GM19467 (cell line): Measurements from ENCODE around the gene ACOT7.
"Not testable (repeated sequence)": the region's sequence is repeated elsewhere in the genome, so short reads cannot be mapped to it uniquely, and the experiment has no call there.

Experiments
- ATAC-seq: cut with Tn5 transposase; IDR thresholded peaks from one replicate; pipeline ENCODE4 v1.9.1; 2021; ENCODE audit warnings: mild to moderate bottlenecking, moderate library complexity; ENCODE audit not compliant: unreplicated experiment

Gene ACOT7

DNA sequence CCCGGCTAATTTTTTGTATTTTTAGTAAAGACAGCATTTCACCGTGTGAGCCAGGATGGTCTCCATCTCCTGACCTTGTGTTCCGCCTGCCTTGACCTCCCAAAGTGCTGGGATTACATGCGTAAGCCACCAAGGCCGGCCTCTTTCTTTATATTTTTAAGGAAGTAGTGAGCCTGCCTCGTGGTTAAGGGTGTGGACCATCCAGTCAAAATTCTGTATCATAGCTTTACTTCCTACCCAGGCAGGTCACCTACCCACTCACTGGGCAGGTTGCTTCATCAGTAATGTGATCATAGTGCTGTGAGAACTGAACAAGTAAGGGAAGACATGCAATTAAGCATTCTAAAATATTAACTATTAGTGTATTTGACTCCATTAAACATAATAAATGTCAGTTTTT lies 8.1 kb upstream of the ACOT7 start:
- ATAC-seq: no peak

DNA sequence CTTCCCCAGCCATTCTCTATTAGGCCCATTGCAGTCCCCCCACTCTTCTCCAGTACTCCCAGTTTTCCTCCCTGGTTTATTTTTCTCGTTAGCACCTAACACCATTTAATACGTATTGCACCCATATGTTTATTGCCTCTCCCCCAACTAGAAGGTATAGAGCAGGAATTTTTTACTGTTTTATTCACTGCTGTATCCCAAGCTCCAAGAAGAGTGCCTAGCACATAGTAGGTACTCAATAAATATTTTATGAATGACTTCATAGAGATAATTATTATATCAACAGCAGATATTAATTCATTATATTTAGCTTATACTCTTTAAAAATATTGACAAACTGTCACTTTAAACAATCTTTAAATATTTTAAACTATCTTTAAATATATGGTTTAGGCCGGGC lies 5.7 kb upstream of the ACOT7 start:
- no peak for ATAC-seq

DNA sequence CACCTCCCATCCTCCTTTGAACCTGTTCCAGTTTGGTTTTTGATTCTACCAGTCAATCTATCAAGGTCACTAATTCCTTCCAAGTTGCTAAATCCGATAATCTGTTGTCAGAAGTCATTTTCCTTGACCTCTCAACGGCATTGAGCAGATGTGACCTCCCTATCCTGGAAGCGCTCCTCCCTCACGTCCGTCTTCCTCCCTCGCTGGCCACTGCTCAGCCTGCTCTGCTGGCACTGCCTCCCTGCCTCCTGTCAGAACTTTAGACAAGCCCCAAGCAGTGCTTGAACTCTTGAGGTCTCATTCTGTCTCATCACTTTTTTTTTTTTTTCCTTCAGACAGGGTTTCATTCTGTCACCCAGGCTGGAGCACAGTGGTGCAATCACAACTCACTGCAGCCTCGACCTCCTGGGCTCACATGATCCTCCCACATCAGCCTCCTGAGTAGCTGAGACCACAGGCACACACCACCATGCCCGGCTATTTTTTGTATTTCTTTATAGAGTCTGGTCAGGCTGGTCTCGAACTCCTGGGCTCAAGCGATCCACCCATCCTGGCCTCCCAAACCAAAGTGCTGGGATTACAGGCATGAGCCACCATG lies 4.4 kb upstream of the ACOT7 start:
- no peak for ATAC-seq

GRCh38 chr1:6396998-6397397 lies 3.4 kb upstream of the ACOT7 start:
- ATAC-seq: no peak

GRCh38 chr1:6395781-6396244 lies 2.2 kb upstream of the ACOT7 start:
- ATAC-seq: not testable (repeated sequence)

- not testable (repeated sequence) for ATAC-seq
Measured at GRCh38 chr1:6395130-6395529, 1.6 kb upstream of the ACOT7 start.

DNA sequence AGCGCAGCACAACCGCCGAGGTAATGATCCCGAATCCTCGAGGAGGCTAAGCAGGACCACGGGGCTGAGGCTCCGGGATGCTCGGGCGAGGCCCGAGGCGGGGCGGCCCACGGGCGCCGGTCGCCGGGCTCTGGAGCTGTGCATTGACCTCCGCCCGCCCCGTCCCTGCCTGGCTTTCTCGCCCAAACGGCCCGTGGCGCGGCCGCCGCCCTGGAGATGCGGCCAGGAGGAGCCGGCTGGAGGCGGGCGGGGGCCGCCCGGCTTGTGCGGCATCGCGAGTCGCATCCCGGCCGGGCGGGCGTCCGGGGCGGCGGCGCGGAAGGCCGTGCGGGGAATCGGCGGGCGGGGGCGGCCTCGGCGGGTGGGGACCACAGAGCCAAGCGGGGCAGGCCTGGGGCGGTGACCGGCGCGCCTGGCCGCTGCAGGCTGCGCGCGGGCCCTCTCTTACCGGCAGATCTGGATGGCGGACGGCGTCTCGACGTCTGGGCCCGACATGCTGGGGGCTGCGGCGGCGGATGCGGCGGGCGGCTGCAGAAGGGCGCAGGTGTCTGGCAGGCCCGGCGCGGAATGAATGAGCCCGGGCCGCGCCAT lies 663 bp downstream of the ACOT7 start:
- peak; percentile 8 for ATAC-seq

DNA sequence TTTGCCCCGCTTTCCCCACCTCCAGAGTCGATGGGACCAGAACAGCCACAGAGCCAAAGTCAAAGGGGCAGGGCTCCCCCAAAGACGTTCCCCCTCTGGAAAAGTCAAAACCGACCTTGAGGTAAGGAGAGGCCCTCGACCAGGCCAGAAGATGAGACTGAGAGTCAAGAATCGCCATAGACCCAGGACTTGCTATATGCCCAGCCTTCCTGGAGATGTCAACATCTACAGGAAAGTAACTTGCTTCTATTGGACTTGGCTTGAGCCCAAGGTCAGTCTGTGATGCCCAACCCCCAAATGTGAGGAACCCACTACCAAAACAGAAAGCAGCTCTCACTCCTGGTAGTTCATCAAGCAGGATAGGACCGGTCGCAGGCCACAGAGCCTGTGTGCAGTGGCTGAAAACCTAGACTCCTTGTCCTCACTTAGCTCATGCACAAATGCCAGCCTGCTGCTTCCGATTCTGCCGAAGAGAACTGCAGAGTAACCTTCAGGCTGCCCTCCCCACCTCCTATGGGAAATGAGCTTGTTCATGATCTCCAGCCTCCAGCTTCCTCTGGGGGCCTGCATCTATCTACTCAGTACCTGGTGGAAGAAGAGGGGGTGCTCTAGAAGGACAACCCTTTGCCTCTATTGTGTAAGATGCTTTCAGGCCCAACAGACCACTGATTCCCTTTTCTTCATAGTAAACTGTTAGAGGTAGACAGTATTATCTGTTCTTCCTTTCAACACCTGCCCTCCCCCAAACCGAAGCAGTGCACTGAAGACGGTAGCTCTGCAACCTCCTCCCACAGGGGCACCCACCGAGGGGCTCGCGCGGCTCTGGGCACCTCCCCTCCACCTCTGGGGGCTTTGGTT lies 1.4 kb downstream of the ACOT7 start:
- ATAC-seq: no peak

DNA sequence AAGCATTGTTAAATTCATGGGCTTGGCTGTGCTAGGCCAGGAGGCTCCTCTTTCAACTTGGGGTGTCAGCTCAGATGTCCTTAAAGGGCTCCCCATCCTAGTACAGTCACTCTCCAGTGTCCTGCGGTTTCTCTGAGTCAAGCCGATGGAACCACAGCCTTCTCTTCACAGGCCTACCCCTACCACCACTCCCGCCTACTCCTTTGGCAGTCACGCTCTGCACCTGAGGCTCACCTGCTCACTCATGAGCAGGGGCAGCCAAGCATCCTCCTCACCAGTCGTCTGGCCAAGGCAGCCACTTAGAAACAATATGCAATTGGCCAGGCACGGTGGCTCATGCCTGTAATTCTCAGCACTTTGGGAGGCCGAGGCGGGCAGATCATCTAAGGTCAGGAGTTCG lies 3.6 kb downstream of the ACOT7 start:
- ATAC-seq: no peak

- ATAC-seq: no peak
Measured at GRCh38 chr1:6386371-6386949, 7.1 kb downstream of the ACOT7 start.

DNA sequence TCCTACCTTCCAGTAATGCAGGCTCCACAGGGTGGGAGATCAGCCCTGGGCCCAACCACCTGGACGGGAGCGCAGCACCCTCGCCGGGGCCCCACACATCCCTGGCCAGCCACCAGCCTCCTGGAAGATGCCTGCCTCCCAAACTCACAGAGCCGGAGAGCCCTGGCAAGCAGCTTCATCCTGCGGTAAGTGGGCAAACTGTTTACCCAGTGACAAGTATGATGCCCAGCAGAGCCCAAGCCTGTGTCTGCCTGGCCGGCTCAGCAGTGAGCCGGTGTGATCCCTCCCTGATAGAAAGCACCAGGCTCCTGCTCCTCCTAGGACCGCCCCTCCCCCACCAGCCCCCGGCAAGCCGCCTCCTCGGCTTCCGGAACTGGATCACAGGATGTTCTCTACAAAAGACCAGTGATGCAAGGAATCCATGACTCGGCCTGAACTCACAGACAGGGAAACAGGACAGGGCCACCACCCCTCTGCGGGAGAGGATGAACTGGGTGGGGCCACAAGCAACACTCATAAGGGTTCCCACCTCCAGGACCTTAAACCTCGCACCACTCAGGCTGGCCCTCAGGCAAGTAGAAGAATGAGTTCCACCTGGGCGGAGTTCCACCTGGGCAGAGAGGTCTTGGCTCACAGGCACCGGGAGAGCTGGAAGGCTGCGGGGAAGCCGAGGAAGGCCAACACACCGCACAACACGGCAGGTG lies 7.9 kb downstream of the ACOT7 start:
- ATAC-seq: no peak

GRCh38 chr1:6384962-6385361 lies 8.6 kb downstream of the ACOT7 start:
- ATAC-seq: no peak

DNA sequence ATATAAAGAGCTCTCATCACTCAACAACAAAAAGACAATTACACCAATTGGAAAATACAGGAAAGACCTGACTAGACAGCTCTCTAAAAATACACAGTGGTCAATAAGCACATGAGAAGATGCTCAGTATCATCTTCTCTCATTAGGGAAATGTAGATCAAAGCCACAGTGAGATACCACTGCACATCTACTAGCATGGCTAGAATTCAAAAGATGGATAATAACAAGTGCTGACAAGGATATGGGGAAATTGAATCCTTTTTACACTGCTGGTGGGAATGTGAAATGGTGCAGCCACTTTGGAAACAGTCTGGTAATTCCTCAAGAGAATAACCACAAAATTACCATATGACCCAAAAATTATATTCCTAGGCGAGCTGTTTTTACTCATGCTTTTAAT lies 9.4 kb downstream of the ACOT7 start:
- ATAC-seq: no peak

DNA sequence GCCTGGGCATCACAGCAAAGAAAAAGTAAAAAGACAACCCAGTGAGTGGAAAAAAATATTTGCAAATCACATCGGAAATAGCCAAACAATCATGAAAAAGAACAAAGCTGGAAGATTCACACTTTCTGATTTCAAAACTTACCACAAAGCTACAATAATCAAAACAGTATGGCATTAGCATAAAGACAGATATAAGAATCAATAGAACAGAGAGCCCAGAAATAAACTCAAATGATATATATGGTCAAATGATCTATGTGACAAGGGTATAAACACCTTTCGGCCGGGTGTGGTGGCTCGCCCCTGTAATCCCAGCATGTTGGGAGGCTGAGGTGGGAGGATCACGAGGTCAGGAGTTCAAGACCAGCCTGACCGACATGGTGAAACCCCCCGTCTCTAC lies 13.5 kb downstream of the ACOT7 start:
- no peak for ATAC-seq

DNA sequence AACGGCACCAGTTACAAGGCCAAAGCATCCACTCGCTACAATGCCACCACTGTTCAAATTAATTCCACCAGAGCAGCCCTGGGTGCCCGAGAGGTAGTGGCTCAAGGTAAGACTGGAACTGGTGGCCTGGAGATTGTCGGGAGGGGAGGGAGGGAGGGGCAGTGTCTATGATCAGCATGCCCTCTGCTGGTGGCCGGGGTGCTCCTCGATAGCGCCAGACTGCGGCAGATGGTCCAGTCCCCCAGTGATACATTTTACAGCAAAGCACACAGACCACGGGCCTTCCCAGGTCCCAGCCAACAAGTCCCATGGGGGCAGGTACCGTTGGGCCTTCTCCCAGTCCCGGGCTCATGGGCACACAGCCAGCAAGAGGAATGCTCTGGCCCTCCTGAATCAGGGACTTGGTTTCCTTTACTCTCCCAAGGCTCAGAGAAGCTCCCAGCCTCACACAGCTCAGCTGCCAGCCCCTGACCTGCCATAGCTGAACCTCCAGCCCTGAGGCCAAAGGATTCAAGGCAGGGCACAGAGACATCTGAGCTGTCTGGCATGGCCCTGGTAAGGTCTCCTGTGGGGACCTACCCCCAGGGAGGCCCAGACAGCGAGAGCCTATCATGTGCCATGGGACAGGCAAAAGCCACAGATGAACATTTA lies 15.3 kb downstream of the ACOT7 start:
- ATAC-seq: no peak

DNA sequence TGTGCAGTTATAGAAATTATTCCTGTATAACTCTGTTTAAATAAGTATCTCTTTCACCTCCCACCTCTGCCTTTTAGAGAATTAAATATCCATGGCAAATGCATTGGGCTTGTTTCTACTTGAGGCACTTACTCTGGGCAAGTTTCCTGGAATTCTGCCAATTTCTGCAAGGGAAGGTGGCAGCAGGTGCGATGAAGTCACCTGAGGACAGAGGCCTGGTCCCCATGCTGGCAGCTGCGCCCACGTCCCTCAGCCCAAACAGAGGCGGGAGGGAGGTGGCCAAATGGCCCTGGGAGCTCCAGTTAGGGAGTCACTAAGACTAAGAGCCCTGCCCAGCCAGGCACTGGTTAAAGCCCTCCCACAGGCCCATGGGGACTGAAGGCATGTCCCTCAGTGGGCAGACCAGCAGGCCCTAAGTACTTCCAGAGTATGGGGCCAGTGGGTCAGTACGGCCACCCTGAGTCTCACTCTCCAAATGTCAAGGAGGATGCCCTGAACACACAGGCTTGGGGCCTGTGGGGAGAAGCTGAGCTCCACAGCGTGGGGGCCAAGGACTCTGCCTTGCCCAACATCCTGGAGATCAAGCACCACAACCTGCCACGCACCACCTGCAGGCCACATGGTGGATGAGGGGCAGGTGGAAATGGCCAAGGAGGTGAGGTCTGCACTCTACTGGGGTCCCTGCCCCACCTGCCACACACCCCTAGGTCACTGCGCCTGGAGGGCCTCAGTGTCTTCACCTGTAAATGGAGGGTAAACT lies 19.4 kb downstream of the ACOT7 start:
- no peak for ATAC-seq

DNA sequence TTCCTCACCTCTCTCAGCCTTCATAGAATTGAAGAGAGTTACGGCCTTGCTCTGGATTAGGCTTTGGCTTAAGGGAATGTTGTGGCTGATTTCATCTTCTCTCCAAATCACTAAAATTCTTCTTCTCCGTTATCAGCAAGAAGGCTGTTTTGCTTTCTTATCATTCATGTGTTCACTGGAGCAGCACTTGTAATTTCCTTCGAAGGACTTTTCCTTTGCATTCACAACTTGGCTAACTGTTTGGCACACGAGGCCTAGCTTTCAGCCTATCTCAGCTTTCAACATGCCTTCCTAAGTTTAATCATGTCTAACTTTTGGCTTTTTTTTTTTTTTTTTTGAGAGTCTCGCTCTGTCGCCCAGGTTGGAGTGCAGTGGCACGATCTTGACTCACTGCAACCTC lies 21.3 kb downstream of the ACOT7 start:
- ATAC-seq: not testable (repeated sequence)

- ATAC-seq: no peak
Measured at GRCh38 chr1:6370006-6370405, 23.6 kb downstream of the ACOT7 start.

DNA sequence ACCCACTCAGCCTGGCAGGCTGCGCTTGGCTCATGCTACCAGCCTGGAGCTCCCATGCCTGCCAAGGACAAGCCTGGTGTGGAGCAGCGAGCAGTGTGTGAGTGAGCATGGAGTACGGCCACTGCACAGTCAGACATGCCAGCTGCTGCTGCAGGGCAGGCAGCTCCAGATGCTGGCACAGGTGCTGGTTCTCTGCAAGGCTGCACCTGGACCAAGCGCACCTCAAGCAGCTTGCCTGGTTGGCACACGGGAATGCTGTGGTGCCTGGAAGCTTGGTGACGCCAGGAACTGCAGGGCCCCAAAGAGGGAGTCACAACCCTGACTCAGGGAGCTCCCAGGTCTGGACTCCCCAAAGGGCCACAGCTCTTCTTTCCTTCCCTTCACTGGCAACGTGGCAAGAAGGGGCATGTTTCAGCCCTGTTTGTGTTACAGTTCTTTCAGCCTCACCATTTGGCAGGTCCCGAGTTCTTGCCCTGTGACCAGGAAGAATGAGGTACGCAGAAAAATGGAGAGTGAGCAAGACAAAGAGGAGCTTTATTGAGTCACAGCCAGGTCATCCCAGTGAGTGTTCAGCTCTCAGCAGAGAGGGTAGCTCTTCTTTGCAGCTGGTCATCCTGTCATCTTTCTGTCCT lies 26.1 kb downstream of the ACOT7 start:
- ATAC-seq: no peak
